Measurements from ENCODE around the gene SPATA6L. TPM values are rescaled to one million over a fixed set of nuclear protein-coding genes. Genes with fewer than 3 reads are reported as not detected.

SPATA6L gene
- polyA plus RNA-seq, 1 of the 3 experiments (the other 2 are of a cell fraction) = 0.44 TPM

- H3K4me3 ChIP-seq (ENCODE audit: low read depth in 2 of 2, low read length in 1 of 2) = no peak overlapping the region
- no peaks in the 10 kb centered on the region for H3K79me2 ChIP-seq (ENCODE audit: insufficient read depth)
- H4K20me1 ChIP-seq (ENCODE audit: insufficient read depth) = no peaks in the 10 kb centered on the region
- H3K4me1 ChIP-seq (ENCODE audit: control insufficient read depth in 1 of 2, insufficient read depth in 2 of 2, low read depth in 1 of 2, low read length in 1 of 2) = no peaks in the 10 kb centered on the region
- CTCF ChIA-PET = interaction anchor here (0.6 kb wide), 1 partner anchor 272 kb away, joined by 3 read pairs; no protein-coding TSS in a partner anchor
- no peaks in the 10 kb centered on the region for H3K36me3 ChIP-seq (replicated peaks in 1 of 2; ENCODE audit: control insufficient read depth in 1 of 2, insufficient read depth in 2 of 2, low read length in 1 of 2)
- TF ChIP-seq PBX3 (IDR thresholded peaks at IDR 0.05) = no peak
- TF ChIP-seq, protein P1, sequence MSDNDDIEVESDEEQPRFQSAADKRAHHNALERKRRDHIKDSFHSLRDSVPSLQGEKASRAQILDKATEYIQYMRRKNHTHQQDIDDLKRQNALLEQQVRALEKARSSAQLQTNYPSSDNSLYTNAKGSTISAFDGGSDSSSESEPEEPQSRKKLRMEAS (IDR thresholded peaks at IDR 0.05; ENCODE audit: low read depth) = no peak
- no peak for TF ChIP-seq JUND (IDR thresholded peaks at IDR 0.05)
- no peak for TF ChIP-seq GATA2 (CRISPR knock-in tag; IDR thresholded peaks at IDR 0.05)
- TF ChIP-seq MEF2A (IDR thresholded peaks at IDR 0.05; ENCODE audit: borderline replicate concordance, low read depth) = no peak
- TF ChIP-seq, protein P2, sequence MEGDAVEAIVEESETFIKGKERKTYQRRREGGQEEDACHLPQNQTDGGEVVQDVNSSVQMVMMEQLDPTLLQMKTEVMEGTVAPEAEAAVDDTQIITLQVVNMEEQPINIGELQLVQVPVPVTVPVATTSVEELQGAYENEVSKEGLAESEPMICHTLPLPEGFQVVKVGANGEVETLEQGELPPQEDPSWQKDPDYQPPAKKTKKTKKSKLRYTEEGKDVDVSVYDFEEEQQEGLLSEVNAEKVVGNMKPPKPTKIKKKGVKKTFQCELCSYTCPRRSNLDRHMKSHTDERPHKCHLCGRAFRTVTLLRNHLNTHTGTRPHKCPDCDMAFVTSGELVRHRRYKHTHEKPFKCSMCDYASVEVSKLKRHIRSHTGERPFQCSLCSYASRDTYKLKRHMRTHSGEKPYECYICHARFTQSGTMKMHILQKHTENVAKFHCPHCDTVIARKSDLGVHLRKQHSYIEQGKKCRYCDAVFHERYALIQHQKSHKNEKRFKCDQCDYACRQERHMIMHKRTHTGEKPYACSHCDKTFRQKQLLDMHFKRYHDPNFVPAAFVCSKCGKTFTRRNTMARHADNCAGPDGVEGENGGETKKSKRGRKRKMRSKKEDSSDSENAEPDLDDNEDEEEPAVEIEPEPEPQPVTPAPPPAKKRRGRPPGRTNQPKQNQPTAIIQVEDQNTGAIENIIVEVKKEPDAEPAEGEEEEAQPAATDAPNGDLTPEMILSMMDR (IDR thresholded peaks at IDR 0.05) = no peak
- TF ChIP-seq FOXM1 (IDR thresholded peaks at IDR 0.05; ENCODE audit: low read depth) = no peak
- TF ChIP-seq TAF1 (IDR thresholded peaks at IDR 0.05; ENCODE audit: borderline replicate concordance, low read depth, low read length) = no peak
- no peak for TF ChIP-seq RXRA (IDR thresholded peaks at IDR 0.05; ENCODE audit: borderline replicate concordance, low read depth)
- TF ChIP-seq TEAD4 (IDR thresholded peaks at IDR 0.05; ENCODE audit: borderline replicate concordance, insufficient read depth) = no peak
- H3K9ac ChIP-seq = no peak overlapping the region
- H3F3A ChIP-seq (replicated peaks; ENCODE audit: insufficient read depth) = no peaks in the 10 kb centered on the region
- H3K27me3 ChIP-seq (ENCODE audit: insufficient read depth) = no peaks in the 10 kb centered on the region
- POLR2A ChIA-PET = no interaction called here
- H3K4me2 ChIP-seq = no peak overlapping the region
- no peak overlapping the region for H2AFZ ChIP-seq (ENCODE audit: low read depth)
- no peaks in the 10 kb centered on the region for H3K9me3 ChIP-seq
- no peak for DNase-seq
- 93% methylated on average over 1 of the region's 1 CpG for WGBS (ENCODE audit: low lambda C conversion rate)
- no peak overlapping the region for H3K27ac ChIP-seq (ENCODE audit: low read depth in 2 of 2, low read length in 1 of 2)
- H3K9me2 ChIP-seq = no peaks in the 10 kb centered on the region
These were observed 65.9 kb downstream of the SPATA6L start for GRCh38 chr9:4600368-4600767.

GRCh38 chr9:4596165-4596922, 69.9 kb downstream of the SPATA6L start:
- ChIA-PET POLR2A (no interaction called here), CTCF (interaction anchor here (0.8 kb wide), 1 partner anchor 9 kb away, joined by 3 read pairs; no protein-coding TSS in a partner anchor)
- Histone ChIP-seq H3K4me1 (ENCODE audit: control insufficient read depth in 1 of 2, insufficient read depth in 2 of 2, low read depth in 1 of 2, low read length in 1 of 2) (no peaks in the 10 kb centered on the region), H3K36me3 (replicated peaks in 1 of 2; ENCODE audit: control insufficient read depth in 1 of 2, insufficient read depth in 2 of 2, low read length in 1 of 2) (no peaks in the 10 kb centered on the region), H3K9me3 (no peaks in the 10 kb centered on the region), H3F3A (replicated peaks; ENCODE audit: insufficient read depth) (no peaks in the 10 kb centered on the region), H2AFZ (ENCODE audit: low read depth) (no peak overlapping the region), H3K79me2 (ENCODE audit: insufficient read depth) (no peaks in the 10 kb centered on the region), H4K20me1 (ENCODE audit: insufficient read depth) (no peaks in the 10 kb centered on the region), H3K27ac (ENCODE audit: low read depth in 2 of 2, low read length in 1 of 2) (no peak overlapping the region), H3K9ac (no peak overlapping the region), H3K27me3 (ENCODE audit: insufficient read depth) (no peaks in the 10 kb centered on the region), H3K4me3 (ENCODE audit: low read depth in 2 of 2, low read length in 1 of 2) (no peak overlapping the region), H3K9me2 (no peaks in the 10 kb centered on the region), H3K4me2 (no peak overlapping the region)
- 66% methylated on average over 11 of the region's 11 CpGs for WGBS (ENCODE audit: low lambda C conversion rate)
- DNase-seq = no peak
- TF ChIP-seq, protein P1 (IDR thresholded peaks at IDR 0.05; ENCODE audit: low read depth) = no peak
- TF ChIP-seq FOXM1 (IDR thresholded peaks at IDR 0.05; ENCODE audit: low read depth) = no peak
- TF ChIP-seq MXI1 (IDR thresholded peaks at IDR 0.05; ENCODE audit: low read depth, low read length) = no peak
- TF ChIP-seq, protein P2 (IDR thresholded peaks at IDR 0.05) = no peak
- TF ChIP-seq RFX5 (IDR thresholded peaks at IDR 0.05; ENCODE audit: low read length) = no peak
- no peak for TF ChIP-seq RCOR1 (IDR thresholded peaks at IDR 0.05; ENCODE audit: low read length)
- no peak for TF ChIP-seq FOXJ3 (CRISPR knock-in tag; IDR thresholded peaks at IDR 0.05)
- no peak for TF ChIP-seq SMC3 (IDR thresholded peaks at IDR 0.05; ENCODE audit: low read depth, low read length)
- TF ChIP-seq EZH2phosphoT487 (IDR thresholded peaks at IDR 0.05; ENCODE audit: borderline replicate concordance, low read depth) = no peak
- no peak for TF ChIP-seq USF1 (IDR thresholded peaks at IDR 0.05; ENCODE audit: borderline replicate concordance, low read depth)

Measured in SK-N-SH (cell line).